ENCODE data around the gene GDI1.
"Not testable (repeated sequence)": the region's sequence is repeated elsewhere in the genome, so short reads cannot be mapped to it uniquely, and the experiment has no call there.

- TF ChIP-seq FOSB (CRISPR knock-in tag; IDR thresholded peaks at IDR 0.05); REST (IDR thresholded peaks at IDR 0.05); CTCF (IDR thresholded peaks at IDR 0.05); POLR2A (IDR thresholded peaks at IDR 0.05; ENCODE audit: low read length); HMGXB4 (CRISPR knock-in tag; IDR thresholded peaks at IDR 0.05; ENCODE audit: borderline replicate concordance); POLR2AphosphoS2 (conservative IDR thresholded peaks at IDR 0.05; ENCODE audit: low read length); RAD21 (conservative IDR thresholded peaks at IDR 0.05 in 1 of 2, IDR thresholded peaks at IDR 0.05 in 1 of 2); EHMT2 (IDR thresholded peaks at IDR 0.05; ENCODE audit: low read depth); GATA3 (IDR thresholded peaks at IDR 0.05; ENCODE audit: borderline replicate concordance): not testable (repeated sequence)
Measured at GRCh38 chrX:154389812-154390747, 46.9 kb upstream of the GDI1 start.
